UCSD-AML1 (cell line): ENCODE results near the gene HOOK2.
"Not testable (repeated sequence)": the region's sequence is repeated elsewhere in the genome, so short reads cannot be mapped to it uniquely, and the experiment has no call there.

Experiments
- DNase-seq: peaks from one replicate; lab custom pipeline; 2025; ENCODE audit not compliant: unreplicated experiment; lab: John Stamatoyannopoulos, UW

The HOOK2 gene

DNA sequence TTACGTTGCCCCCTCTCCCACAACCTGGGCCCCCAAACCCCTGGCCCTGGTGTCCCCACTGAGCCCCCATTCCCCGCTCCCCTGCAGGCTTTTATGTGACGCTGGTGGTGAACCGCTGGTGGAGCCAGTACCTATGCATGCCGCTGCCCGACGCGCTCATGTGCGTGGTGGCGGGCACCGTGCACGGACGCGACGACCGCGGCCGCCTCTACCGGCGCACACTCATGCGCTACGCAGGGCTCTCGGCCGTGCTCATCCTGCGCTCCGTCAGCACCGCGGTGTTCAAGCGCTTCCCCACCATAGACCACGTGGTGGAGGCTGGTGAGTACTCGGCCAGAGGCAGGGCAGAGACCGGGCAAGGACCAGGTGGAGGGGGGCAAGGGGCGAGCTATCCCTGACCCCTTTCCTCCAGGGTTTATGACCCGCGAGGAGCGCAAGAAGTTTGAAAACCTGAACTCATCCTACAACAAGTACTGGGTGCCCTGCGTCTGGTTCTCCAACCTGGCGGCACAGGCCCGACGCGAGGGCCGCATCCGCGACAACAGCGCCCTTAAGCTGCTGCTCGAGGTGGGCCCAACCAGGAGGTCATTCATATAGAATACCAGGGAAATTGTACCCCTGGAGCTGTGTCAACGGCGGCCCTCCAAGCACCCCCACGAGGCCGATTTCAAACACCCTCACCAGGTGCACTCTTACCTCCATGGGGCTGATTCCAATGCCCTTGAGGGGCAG, 20.7 kb downstream of the HOOK2 start:
- DNase-seq: no peak

DNA sequence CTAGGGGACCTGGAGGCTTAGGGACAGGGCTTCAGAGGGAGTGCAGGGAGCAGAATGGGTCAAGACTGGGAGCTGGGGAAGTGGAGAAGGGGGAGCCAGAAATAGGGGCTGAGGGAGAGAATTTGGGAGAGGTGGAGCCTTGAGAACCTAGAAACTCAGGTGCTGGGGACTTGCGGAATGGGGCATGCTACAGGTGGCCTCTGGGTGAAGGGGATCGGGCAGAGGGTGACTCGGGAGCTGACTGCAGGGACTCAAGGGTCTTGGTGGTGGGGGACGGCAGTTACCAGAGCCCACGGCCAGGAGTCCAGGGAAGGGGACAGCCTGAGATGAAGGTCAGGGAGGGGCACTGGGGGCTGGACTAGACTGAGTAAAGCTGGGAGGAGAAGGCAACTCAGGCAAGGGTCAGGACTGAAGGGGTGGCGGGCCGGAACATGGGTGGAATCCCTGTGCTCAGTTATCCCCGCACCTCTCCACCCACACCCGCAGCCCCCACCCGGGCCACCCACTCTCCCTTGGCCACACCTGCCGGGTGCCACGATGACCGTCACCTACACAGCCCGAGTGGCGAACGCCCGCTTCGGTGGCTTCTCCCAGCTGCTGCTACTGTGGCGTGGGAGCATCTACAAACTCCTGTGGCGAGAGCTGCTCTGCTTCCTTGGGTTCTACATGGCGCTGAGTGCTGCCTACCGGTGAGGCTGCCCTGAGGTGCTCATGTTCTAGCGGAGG, 23.1 kb downstream of the HOOK2 start:
- DNase-seq: no peak

DNA sequence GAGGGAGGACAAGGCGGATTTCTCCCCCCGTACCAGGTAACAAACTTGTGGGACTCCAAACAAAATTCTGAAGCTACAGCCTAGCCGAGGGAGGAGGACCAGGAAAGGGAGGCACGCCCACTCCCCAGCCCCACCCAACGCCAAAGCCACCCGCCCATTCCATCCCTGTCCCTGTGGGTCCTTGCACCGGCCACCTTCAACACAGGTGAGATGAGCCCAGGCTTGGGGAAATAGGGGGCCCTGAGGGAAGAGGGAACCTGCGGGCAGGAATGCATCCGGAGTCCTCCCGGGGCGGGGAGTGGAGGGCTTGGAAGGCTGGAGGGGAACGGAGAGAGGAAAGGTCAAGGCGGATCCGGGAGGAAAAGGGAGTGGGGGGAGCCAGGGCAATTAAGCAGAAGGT, 23.7 kb downstream of the HOOK2 start, which contains the start of gene BEST2:
Gene BEST2, plus strand, starts transcription at position 157 of the 400 bp plus-strand sequence. CDS start 802 bp downstream, outside the sequence.
- no peak for DNase-seq

DNA sequence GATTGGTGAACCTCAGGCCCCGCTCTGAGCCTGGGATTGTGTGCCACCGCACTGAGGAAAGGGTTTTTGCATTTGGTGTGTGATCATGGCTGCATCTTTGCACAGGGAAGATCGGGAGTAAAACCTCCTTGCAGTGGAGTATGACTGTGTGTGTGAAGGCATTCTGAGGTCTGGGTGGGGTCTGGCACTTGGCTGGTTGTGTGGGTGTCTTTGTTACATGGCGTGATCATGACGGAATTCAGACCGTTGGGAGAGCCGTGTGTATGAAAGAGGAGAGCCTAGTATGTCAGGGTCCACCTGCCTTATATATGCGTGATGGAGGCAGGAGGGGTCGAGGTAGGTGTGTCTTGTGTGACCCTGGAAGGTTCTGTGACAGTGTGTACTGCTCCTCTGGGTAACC, 24.5 kb downstream of the HOOK2 start:
- no peak for DNase-seq

DNA sequence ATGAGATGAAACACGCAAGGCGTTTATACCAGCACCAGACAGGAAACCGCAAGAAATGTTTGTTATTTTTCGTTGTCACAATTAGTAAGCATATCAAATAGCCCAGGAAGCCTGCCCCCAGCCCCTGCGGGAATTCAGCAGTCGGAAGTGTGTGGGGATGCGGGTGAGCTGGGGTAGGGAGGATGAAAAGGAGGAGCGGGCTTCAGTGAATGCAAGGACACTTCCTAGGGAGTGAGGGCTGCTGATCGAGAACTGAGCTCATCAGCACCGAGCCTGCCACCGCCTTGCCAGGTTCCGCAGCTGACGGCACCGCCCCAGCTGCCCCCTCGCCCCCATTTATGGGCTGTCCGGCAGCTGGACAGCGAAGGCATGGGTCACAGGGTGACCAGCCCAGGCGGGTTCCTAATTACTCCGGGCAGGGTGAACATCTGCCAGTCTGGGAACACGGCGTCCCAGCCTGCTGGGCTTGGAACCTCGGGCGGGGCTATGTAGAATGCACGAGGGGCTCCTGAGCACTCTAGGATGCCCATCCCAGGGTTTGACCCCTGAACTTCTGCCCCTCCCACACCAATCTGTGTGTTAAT, 25.3 kb downstream of the HOOK2 start:
- DNase-seq: no peak

DNA sequence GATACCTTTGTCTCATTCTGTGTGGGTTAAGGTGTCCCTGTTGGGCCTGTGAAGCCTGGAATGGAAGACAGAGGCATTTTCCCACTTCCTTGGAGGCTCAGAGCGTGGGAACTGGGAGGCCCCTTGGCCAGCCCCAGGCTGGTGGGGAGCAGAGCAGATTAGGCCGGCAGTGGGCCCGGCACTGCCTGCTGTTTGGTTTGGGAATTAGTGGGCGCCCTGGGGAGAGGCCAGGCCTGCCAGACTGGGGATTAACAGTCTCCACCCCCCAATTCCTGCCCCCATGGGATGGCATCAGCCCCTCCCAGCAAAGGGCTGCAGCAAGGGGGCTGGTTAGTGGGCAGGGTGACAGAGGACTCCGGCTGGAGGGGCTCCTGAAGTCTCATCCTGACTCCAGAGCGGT, 26.9 kb downstream of the HOOK2 start:
- no peak for DNase-seq

DNA sequence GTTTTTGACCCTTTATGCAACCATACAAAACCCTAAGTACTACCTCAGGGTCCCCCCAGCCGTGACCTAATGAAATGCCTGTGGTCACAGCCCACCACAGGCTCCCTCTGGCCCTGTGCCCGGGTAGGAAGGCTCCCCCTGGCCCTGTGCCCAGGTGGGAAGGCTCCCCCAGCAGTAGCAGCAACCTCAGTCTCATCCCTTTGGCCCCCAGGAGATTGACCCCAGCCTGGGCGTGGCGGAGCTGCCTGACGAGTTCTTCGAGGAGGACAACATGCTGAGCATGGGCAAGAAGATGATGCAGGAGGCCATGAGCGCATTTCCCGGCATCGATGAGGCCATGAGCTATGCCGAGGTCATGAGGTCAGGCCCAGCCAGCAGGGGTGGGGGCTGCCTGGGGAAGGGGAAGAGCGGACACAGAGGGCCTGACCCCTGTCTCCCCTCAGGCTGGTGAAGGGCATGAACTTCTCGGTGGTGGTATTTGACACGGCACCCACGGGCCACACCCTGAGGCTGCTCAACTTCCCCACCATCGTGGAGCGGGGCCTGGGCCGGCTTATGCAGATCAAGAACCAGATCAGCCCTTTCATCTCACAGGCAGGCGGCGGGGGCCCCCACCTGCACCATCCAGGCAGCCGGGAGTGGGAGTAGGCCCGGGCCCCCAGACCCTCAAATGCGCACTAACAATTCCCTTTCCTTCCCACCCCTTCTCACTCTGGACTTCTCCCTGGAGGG, 30.0 kb downstream of the HOOK2 start:
- no peak for DNase-seq

DNA sequence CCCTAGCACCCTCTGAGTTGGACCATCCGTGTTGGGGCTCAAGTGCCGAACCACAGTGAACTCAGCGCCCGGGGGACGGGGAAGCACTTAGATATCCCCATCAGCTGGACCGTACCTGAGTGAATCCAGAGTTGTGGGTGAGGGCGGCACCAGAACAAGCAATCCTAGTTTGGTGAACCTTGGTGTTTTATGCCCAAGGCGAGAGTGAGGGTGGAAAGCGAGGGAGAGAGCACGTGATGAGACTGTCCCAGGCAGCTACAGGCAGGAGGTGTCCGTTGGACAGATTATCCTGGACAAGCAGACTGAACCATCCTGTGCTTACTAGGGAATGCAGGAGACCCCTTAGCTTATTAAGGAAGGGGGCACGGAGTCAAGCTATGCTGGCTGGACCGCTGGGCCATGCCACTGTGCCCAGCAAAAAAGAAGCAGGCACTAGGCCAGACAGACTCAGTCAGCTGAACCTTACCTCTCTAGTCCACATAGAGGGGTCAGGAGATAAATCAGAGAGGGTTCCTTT, 37.5 kb downstream of the HOOK2 start:
- no peak for DNase-seq

DNA sequence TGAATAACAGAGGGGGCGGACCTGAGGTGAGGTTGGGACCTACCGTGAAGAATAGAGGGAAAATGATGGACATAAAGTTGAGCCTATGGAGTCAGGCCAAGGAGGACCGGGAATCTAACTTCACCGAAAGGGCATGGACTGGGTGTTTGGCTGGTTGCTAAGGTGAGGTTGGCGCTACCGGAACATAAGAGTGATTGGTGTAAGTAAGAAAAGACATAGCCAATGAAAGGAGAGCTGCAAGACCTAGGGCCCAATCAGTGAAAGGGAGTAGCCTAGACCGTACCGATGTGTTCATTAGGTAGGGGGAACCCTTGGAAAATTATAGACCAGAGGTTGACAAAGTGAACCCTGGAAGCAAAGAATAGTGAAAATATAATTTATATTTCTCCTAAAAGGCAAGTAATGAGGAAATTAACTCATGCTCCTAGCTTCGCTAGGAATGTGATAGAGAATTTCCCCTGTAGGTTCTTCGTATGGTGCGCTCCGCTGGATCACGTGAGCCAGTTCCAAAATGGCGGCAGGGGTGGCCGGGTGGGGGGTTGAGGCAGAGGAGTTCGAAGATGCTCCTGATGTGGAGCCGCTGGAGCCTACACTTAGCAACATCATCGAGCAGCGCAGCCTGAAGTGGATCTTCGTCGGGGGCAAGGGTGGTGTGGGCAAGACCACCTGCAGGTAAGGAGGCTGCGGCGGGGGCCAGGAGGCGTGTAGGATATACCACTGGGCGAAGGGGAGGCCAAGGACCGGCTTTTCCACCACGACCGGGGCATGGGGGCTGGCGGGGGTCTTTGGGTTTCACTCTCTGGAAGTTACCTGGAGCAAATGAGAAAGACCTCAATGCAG, 38.1 kb downstream of the HOOK2 start, which contains the start of gene GET3:
Gene GET3, plus strand, starts transcription at position 503 of the 840 bp plus-strand sequence. Its CDS starts 9 bp downstream, at position 512.
- peak; percentile 87 for DNase-seq

DNA sequence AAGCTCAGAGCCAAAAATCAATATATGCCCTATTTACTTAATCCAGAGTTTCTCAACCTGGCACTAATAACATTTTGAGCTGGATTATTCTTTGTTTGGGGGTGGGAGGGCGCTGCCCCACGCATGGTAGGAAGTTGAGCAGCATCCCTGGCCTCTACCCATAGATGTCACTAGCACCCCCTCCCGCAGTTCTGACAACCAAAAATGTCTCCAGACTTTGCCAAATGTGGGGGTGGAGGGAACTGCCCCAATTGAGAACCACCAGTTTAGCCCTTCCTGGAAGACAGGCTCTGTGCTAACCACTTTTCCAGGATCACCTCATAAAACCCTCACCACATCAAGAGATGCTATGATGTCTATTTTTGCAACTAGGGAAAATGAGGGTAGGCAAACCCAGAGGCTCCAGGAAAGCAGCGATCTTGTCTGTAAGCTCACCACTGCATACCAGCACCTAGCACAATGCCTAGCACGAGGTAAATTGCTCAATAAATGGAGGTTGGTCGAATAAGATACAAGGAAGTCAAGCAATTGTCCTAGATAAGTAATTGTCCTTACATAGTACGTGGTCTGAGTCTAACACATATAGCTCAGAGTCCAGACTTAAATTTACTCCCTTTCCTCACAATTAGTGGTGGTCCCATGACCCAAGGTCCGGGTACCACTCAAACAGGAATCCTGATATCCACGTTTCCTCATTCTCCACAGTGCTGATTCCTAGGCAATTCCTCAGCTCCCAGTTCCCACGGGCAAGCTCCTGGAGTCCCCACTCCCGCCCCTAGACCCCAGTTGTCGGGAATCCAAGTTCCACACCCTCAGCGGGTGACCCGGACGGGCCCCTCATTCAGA, 41.8 kb downstream of the HOOK2 start:
- no peak for DNase-seq

DNA sequence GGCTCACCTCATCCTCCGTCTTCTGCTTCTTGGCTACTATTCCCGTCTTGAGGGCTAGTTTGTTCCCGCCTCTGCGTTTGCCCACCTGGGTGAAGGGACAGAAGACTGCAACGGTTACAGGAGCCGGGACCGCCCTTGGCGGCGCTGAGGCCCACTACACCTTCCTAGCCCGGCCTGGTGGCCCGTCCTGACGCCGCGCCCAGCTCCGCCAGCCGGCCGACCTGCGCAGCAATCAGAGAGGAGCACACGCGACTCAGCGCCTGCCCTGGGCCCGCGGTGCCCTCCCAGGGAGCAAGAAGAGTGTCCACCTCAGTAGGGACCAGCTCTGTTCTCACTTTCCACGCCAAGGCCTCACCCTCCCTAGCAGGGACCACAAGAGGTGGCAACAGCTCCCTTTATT, 44.0 kb downstream of the HOOK2 start:
- DNase-seq: no peak

DNA sequence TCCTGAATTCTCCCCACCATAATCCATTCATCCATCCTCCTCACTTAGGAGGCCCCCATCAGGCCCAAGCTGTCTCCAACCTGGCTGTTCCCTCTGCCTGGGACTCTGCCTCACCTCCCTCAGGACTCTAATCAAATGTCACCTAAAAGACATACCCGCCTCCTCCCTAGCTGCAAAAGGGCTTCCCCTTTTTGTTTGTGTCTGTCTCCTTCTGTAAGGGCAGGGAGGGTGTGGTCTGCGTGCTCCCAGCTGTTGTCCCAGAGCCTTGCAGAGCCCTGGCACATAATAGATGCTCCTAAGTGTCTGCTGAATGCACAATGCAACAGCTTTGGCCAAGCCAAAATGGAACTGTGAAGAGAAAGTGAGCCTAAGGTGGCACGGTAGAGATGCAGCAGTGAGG, 45.3 kb downstream of the HOOK2 start:
- no peak for DNase-seq

DNA sequence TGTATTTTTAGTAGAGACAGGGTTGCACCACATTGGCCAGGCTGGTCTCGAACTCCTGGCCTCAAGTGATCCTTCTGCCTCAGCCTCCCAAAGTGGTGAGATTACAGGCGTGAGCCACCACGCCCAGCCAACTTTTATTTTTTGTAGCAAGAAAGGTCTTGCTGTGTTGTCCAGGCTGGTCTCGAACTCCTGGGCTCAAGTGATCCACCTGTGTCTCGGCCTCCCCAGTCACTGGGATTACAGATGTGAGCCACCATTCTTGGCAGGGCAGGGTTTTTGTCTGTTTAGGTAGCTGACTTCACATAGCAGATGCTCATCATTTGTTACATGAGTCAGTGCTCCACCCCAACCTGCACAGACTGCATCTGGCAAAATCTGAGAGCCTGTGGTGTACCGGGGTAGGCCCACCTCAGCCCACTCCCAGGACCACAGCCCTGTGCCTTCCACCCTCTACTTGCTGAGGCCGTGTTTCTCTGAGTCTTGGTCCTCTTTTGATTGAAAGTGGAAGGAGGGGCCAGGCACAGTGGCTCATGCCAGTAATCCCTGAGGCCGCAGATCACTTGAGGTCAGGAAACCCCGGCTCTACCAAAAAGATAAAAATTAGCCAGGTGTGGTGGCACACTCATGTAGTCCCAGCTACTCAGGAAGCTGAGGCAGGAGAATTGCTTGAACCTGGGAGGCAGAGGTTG, 47.5 kb downstream of the HOOK2 start:
- DNase-seq: no peak

DNA sequence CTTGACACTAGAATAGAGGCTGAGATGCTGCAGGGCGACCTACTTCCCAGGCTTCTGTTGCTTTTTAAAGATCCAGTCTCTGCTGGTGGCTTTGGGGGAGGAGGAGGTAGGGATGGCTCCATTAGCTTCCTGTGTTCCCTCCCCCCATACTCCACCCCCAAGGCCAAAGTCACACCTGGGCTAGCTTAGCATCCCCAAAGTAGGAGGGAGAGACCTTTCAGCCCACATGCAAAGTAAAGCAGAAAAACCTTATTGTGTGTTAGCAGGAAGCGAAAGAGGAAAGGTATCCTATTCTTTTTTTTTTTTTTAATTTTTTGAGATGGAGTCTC, 48.4 kb downstream of the HOOK2 start:
- DNase-seq: no peak

DNA sequence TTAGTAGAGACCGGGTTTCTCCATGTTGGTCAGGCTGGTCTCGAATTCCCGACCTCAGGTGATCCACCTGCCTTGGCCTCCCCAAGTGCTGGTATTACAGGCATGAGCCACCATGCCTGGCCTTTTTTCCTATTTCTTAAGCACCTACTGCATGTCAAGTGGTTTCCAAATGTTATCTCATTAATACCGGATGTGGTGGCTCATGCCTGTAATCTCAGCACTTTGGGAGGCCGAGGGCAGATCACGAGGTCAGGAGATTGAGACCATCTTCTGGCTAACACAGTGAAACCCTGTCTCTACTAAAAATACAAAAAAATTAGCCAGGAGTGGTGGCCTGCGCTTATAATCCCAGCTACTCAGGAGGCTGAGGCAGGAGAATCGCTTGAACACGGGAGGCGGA, 49.7 kb downstream of the HOOK2 start:
- not testable (repeated sequence) for DNase-seq

DNA sequence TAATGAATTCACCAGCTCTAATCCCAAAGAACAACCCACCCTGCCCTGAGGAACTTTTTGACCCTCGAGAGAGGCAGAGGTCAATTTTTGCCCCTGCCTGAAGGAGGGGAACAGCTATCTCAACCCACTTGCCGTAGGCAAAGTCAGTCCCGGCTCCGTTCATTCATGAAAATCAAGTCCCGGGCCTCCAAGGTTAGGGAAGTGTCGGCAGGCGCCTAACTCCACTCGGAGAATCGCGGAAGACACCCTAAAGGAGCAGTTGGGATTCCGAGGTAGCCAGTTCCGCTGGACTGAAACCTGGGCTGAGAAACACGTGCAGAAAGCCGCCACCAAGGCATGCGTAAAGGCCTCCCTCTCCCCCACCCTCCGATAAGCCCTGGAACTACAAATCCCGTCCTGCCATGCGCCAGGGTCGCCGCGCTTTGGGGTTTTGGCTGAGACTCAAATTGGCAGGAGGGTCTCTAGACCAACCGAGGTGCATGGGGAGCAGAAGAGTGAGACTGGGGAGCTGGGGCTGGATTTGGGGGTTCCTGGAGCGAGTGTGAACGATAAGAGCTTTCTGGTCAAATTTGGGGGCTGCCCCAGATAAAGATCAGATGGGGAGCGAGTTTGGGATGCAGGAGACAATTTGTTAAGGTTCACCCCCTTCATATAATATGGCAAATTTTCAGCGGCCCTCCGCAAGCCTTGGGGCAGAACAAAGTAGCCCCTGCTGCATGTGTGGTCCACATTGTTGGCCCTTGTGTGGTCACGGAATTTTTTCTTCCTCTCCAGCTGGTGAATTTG, 51.5 kb downstream of the HOOK2 start, which contains the start of gene TNPO2:
Gene TNPO2, minus strand, starts transcription at position 292 of the 786 bp plus-strand sequence. CDS start 2,955 bp downstream, outside the sequence.
- DNase-seq: peak; percentile 68

DNA sequence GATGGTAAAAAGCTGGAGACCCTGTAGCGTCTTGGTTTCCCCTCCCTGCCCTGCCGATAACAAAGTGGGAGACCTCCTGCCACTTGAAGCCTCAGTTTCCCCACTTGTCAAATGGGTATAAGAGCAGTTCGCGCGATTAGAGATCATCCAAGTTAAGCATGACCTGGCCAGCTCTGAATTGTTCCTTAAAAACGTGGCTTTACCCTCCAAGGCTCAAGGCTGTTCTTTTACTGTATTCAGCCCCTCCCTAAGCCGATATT, 52.0 kb downstream of the HOOK2 start:
- no peak for DNase-seq
